ENCODE measurements around the gene KIF26B. TPM values are rescaled to one million over a fixed set of nuclear protein-coding genes. Genes with fewer than 3 reads are reported as not detected.
"Not testable (repeated sequence)": the region's sequence is repeated elsewhere in the genome, so short reads cannot be mapped to it uniquely, and the experiment has no call there.

Gene KIF26B
- total RNA-seq, 1 donor from 2014 or later: 8.8 TPM

- TF ChIP-seq, protein P1, sequence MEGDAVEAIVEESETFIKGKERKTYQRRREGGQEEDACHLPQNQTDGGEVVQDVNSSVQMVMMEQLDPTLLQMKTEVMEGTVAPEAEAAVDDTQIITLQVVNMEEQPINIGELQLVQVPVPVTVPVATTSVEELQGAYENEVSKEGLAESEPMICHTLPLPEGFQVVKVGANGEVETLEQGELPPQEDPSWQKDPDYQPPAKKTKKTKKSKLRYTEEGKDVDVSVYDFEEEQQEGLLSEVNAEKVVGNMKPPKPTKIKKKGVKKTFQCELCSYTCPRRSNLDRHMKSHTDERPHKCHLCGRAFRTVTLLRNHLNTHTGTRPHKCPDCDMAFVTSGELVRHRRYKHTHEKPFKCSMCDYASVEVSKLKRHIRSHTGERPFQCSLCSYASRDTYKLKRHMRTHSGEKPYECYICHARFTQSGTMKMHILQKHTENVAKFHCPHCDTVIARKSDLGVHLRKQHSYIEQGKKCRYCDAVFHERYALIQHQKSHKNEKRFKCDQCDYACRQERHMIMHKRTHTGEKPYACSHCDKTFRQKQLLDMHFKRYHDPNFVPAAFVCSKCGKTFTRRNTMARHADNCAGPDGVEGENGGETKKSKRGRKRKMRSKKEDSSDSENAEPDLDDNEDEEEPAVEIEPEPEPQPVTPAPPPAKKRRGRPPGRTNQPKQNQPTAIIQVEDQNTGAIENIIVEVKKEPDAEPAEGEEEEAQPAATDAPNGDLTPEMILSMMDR (IDR thresholded peaks at IDR 0.05): no peak
- no peaks in the 10 kb centered on the region for H3K9me3 Mint-ChIP-seq (ENCODE audit: unreplicated experiment)
- no peaks in the 10 kb centered on the region for H3K36me3 Mint-ChIP-seq (ENCODE audit: unreplicated experiment)
- peaks cover 2% of the 10 kb centered on the region for H3K27me3 Mint-ChIP-seq (ENCODE audit: unreplicated experiment)
- no peak overlapping the region for H3K27ac Mint-ChIP-seq (ENCODE audit: unreplicated experiment)
- no peak for DNase-seq (ENCODE audit: extremely low spot score, unreplicated experiment)
- no peaks in the 10 kb centered on the region for H3K4me1 Mint-ChIP-seq (ENCODE audit: unreplicated experiment)
- no peak overlapping the region for H3K4me3 Mint-ChIP-seq (ENCODE audit: unreplicated experiment)
Measured at GRCh38 chr1:245334235-245334634, 179.4 kb downstream of the KIF26B start.

DNA sequence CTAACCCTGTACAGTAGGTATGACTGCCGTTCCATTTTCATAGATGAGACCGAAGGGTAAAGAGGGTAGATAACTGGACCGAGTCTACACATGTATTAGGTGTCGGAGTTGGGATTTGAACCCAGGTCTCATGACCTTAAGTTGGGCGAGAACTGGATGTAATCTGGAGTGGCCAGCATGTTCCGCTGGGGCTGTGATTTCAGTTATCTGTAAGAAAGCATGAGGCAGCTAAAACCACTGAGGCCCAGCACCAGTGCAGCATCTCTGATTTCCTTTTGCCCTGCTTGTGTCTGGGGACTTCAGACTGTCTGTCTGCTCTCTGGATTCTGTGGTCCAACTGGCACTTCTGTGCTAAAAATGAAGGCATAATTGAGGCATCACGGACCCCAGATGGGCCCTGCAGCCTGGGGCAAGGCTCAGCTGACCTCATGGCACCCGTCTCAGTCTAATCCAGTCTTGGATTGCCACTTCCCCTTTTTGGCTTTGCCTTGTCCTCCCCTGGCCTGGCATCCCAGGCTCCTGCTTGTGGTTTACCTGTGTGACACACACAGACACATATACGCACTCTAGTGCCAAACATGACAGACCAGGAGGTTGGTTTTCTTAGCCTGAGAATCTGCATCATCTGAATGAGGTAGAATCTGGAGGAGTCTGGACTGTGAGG, 180.2 kb downstream of the KIF26B start:
- Mint-ChIP-seq H3K4me3 (ENCODE audit: unreplicated experiment) (no peak overlapping the region), H3K36me3 (ENCODE audit: unreplicated experiment) (no peaks in the 10 kb centered on the region), H3K27me3 (ENCODE audit: unreplicated experiment) (peaks cover 2% of the 10 kb centered on the region), H3K27ac (ENCODE audit: unreplicated experiment) (no peak overlapping the region), H3K4me1 (ENCODE audit: unreplicated experiment) (no peaks in the 10 kb centered on the region), H3K9me3 (ENCODE audit: unreplicated experiment) (no peaks in the 10 kb centered on the region)
- TF ChIP-seq, protein P1 (IDR thresholded peaks at IDR 0.05): no peak
- no peak for DNase-seq (ENCODE audit: extremely low spot score, unreplicated experiment)

- not testable (repeated sequence) for H3K4me3 Mint-ChIP-seq (ENCODE audit: unreplicated experiment); H3K4me1 Mint-ChIP-seq (ENCODE audit: unreplicated experiment); H3K9me3 Mint-ChIP-seq (ENCODE audit: unreplicated experiment); H3K27ac Mint-ChIP-seq (ENCODE audit: unreplicated experiment); H3K27me3 Mint-ChIP-seq (ENCODE audit: unreplicated experiment); H3K36me3 Mint-ChIP-seq (ENCODE audit: unreplicated experiment); DNase-seq (ENCODE audit: extremely low spot score, unreplicated experiment)
Measured at GRCh38 chr1:245335684-245336083, 180.9 kb downstream of the KIF26B start.

- H3K36me3 Mint-ChIP-seq (ENCODE audit: unreplicated experiment): no peaks in the 10 kb centered on the region
- H3K27me3 Mint-ChIP-seq (ENCODE audit: unreplicated experiment): peaks cover 2% of the 10 kb centered on the region
- H3K4me1 Mint-ChIP-seq (ENCODE audit: unreplicated experiment): no peaks in the 10 kb centered on the region
- H3K9me3 Mint-ChIP-seq (ENCODE audit: unreplicated experiment): no peaks in the 10 kb centered on the region
- DNase-seq (ENCODE audit: extremely low spot score, unreplicated experiment): no peak
- H3K27ac Mint-ChIP-seq (ENCODE audit: unreplicated experiment): no peak overlapping the region
- no peak overlapping the region for H3K4me3 Mint-ChIP-seq (ENCODE audit: unreplicated experiment)
- TF ChIP-seq, protein P1 (IDR thresholded peaks at IDR 0.05): no peak
Measured at GRCh38 chr1:245336149-245336983, 181.6 kb downstream of the KIF26B start.

DNA sequence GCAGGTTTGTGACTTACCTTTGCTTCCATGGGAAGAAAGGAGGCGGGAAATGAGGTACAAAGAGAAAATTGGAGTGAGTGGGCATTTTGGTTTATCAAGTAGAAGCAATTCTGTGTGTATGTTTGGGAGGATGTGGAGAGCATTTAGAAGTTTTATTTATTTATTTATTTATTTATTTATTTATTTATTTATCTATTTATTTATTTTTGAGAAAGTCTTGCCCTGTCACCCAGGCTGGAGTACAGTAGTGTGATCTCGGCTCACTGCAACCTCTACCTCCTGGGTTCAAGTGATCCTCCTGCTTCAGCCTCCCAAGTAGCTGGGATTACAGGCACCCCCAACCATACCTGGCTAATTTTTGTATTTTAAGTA, 182.2 kb downstream of the KIF26B start:
- H3K4me3 Mint-ChIP-seq (ENCODE audit: unreplicated experiment); H3K36me3 Mint-ChIP-seq (ENCODE audit: unreplicated experiment); H3K9me3 Mint-ChIP-seq (ENCODE audit: unreplicated experiment); H3K4me1 Mint-ChIP-seq (ENCODE audit: unreplicated experiment); DNase-seq (ENCODE audit: extremely low spot score, unreplicated experiment); H3K27me3 Mint-ChIP-seq (ENCODE audit: unreplicated experiment); H3K27ac Mint-ChIP-seq (ENCODE audit: unreplicated experiment): not testable (repeated sequence)

GRCh38 chr1:245337829-245338484, 183.2 kb downstream of the KIF26B start:
- TF ChIP-seq, protein P1 (IDR thresholded peaks at IDR 0.05): no peak
- DNase-seq (ENCODE audit: extremely low spot score, unreplicated experiment): no peak
- no peaks in the 10 kb centered on the region for H3K9me3 Mint-ChIP-seq (ENCODE audit: unreplicated experiment)
- H3K4me1 Mint-ChIP-seq (ENCODE audit: unreplicated experiment): no peaks in the 10 kb centered on the region
- peaks cover under 1% of the 10 kb centered on the region for H3K27me3 Mint-ChIP-seq (ENCODE audit: unreplicated experiment)
- H3K4me3 Mint-ChIP-seq (ENCODE audit: unreplicated experiment): no peak overlapping the region
- H3K27ac Mint-ChIP-seq (ENCODE audit: unreplicated experiment): no peak overlapping the region
- no peaks in the 10 kb centered on the region for H3K36me3 Mint-ChIP-seq (ENCODE audit: unreplicated experiment)

Measured in osteocyte (in vitro differentiated cells).